ENCODE results near the gene TENM3.
"Not testable (repeated sequence)": the region's sequence is repeated elsewhere in the genome, so short reads cannot be mapped to it uniquely, and the experiment has no call there.

Gene TENM3

DNA sequence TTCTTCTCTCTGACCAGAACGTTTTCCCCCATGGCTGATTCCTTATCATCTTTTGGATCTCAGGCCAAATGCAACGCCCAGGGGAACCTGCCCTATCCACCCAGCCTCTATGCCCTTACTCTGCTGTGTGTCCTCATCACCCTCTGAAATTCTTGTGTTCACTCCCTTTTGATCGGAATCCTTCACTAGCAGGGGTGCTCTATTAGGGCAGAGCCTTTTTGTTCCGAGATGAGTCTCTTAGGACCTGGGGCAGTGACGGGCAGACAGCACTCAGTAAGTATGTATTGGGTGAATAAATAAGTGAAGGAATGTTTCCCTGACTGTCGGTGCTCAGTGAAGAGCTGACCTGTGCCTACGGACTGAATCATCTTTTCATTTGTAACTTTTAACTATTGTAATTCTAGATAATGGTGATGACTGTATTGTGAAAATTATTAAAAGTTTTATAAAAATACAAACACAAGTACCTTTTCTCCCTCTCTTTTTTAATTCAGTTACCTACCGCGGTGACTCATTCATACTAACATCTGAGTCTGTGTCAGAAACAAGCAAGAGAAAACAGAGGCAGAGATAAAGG is 4.8 kb upstream of the TENM3 start:
- Mint-ChIP-seq H3K27ac (peak overlapping the region in 1 of 2 donors; percentile 17), H3K4me1 (no peaks in the 10 kb centered on the region), H3K27me3 (no peaks in the 10 kb centered on the region), H3K9me3 (peaks cover 4 to 10% of the 10 kb centered on the region in 2 donors), H3K4me3 (no peak overlapping the region)
- ATAC-seq (no peak), DNase-seq (no peak)

GRCh38 chr4:182240161-182241130 is 2.8 kb upstream of the TENM3 start:
- Mint-ChIP-seq H3K9me3 (peaks cover 4 to 12% of the 10 kb centered on the region in 2 donors), H3K27me3 (peaks cover 7% of the 10 kb centered on the region), H3K4me3 (no peak overlapping the region), H3K4me1 (no peaks in the 10 kb centered on the region), H3K27ac (no peak overlapping the region)
- no peak for DNase-seq
- no peak for ATAC-seq

- ATAC-seq, DNase-seq, H3K4me3 Mint-ChIP-seq, H3K4me1 Mint-ChIP-seq, H3K27ac Mint-ChIP-seq: not testable (repeated sequence)
- Mint-ChIP-seq H3K9me3 (peaks cover 12 to 24% of the 10 kb centered on the region in 2 donors), H3K27me3 (peaks cover 24% of the 10 kb centered on the region)
Measured at GRCh38 chr4:182242260-182242659, 942 bp upstream of the TENM3 start.

- H3K27me3 Mint-ChIP-seq, result peaks cover 24% of the 10 kb centered on the region
- no peaks in the 10 kb centered on the region for H3K4me1 Mint-ChIP-seq
- peaks cover 12 to 24% of the 10 kb centered on the region in 2 donors for H3K9me3 Mint-ChIP-seq
- no peak overlapping the region for H3K27ac Mint-ChIP-seq
- no peak overlapping the region for H3K4me3 Mint-ChIP-seq
- ATAC-seq (no peak), DNase-seq (no peak)
Measured at GRCh38 chr4:182242787-182243186, 415 bp upstream of the TENM3 start.

DNA sequence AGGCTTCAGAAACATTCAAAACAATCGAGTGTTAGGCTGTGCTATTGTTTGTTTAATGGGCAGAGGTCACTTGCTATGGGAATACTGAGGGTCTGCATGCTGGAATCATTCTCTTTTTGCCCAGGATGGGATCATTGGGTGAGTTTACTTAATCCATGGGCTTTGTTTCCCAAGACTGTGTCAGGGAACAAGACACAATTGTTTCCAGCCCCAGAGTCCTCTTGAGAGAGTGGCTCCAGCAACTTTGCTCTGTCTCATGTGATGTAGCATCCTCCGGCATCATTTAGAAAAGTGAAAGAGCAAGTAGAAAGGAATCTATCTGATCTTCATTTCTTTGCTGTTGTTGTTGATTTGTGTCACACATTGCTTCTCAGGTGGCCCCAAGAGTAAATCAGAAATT is 1.8 kb downstream of the TENM3 start:
- H3K4me3 Mint-ChIP-seq, result no peak overlapping the region
- DNase-seq, result no peak
- H3K27ac Mint-ChIP-seq, result no peak overlapping the region
- ATAC-seq, result no peak
- no peaks in the 10 kb centered on the region for H3K4me1 Mint-ChIP-seq
- peaks cover 12 to 24% of the 10 kb centered on the region in 2 donors for H3K9me3 Mint-ChIP-seq
- peaks cover 24% of the 10 kb centered on the region for H3K27me3 Mint-ChIP-seq

- H3K27ac Mint-ChIP-seq, result no peak overlapping the region
- DNase-seq, result no peak
- peaks cover 12 to 24% of the 10 kb centered on the region in 2 donors for H3K9me3 Mint-ChIP-seq
- no peak for ATAC-seq
- H3K27me3 Mint-ChIP-seq, result peaks cover 24% of the 10 kb centered on the region
- H3K4me3 Mint-ChIP-seq, result no peak overlapping the region
- H3K4me1 Mint-ChIP-seq, result no peaks in the 10 kb centered on the region
Measured at GRCh38 chr4:182245541-182246215, 2.5 kb downstream of the TENM3 start.

DNA sequence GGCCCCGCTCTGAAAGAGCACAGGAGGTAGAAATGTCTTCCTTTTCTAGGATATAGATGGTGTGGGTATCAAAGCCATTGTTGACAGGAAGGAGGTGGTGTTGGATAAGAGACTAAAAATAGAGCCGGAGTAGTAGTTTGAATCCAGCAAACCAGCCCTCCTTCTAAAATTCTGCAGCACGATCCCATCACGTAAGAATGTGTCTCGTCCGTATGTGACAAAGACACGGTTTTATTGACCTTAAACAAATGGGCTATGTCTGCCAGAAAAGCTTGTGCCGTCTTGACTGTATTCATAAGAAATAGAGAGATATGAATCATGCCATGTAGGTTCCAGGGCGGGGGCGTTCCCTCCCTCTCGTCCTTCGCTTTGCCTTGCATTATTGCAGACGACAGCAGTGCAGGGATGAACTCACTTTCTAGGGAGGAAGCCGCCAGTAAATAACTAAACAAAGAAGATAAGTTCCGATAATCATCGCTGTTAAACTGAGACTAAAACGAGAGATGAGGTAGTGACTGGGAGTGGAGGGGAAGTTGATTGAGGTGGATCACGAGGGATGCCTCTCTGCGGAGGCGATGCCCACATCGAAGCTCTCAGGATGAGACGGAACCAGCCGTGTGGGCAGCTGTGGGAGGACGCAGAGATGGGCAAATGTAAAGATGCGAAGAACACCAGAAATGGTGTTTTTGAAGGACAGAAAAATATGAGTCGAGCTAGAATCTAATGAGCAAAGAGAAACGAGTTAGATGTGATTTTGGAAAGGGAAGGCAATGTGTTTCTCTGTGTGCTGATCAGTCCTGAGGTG is 3.4 kb downstream of the TENM3 start:
- ATAC-seq, result no peak
- no peak overlapping the region for H3K27ac Mint-ChIP-seq
- H3K27me3 Mint-ChIP-seq, result peaks cover 24% of the 10 kb centered on the region
- H3K4me1 Mint-ChIP-seq, result no peaks in the 10 kb centered on the region
- H3K9me3 Mint-ChIP-seq, result peaks cover 12 to 24% of the 10 kb centered on the region in 2 donors
- DNase-seq, result no peak
- no peak overlapping the region for H3K4me3 Mint-ChIP-seq

DNA sequence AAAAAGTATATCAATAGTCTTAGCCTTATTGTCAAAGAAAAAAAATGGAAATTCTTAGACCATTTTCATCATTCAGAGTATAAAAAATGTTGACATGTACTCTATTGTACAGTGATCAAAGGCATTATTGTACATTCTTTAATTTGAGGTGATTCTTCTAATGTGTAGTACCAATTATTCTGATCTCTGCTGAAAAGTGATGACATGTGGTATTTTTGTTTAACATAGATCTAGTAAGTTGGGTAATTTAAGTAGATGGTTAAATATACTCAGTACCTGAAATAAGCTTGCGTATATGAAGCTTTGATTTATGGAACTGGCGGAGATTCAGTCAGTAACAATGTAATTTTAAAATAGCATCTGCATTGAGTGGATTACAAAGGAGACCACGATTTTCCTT is 5.1 kb downstream of the TENM3 start:
- no peak for DNase-seq
- Mint-ChIP-seq H3K4me3 (no peak overlapping the region), H3K9me3 (peaks cover 7 to 16% of the 10 kb centered on the region in 2 donors), H3K4me1 (no peaks in the 10 kb centered on the region), H3K27ac (no peak overlapping the region), H3K27me3 (peaks cover 24% of the 10 kb centered on the region)
- ATAC-seq, result no peak

DNA sequence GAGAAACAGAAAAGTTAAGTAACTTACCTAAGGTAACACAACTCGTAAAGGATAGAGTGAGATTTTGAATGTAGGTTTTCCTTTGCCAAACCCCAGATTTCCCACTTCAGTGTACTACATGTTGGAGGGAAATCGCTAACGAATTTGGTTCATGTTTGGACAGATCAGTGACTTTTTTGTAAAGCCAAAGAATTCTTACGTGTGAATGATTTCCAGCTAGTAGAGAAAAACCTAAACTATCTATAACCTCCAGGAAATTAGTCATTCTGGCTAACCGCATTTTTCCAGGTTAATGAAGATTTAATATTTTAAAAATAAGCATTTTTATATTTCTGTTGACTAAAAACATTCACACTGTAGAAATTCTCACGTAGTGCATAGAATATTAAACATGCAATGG is 7.2 kb downstream of the TENM3 start:
- Mint-ChIP-seq H3K4me3 (no peak overlapping the region), H3K4me1 (no peaks in the 10 kb centered on the region), H3K9me3 (peaks cover 7 to 12% of the 10 kb centered on the region in 2 donors), H3K27ac (no peak overlapping the region), H3K27me3 (peaks cover 16% of the 10 kb centered on the region)
- ATAC-seq (no peak), DNase-seq (no peak)

- H3K27me3 Mint-ChIP-seq, result peaks cover 11% of the 10 kb centered on the region
- H3K4me3 Mint-ChIP-seq, result no peak overlapping the region
- H3K27ac Mint-ChIP-seq, result no peak overlapping the region
- peaks cover 7 to 10% of the 10 kb centered on the region in 2 donors for H3K9me3 Mint-ChIP-seq
- DNase-seq (no peak), ATAC-seq (no peak)
- H3K4me1 Mint-ChIP-seq, result no peaks in the 10 kb centered on the region
Measured at GRCh38 chr4:182251116-182251515, 7.9 kb downstream of the TENM3 start.

DNA sequence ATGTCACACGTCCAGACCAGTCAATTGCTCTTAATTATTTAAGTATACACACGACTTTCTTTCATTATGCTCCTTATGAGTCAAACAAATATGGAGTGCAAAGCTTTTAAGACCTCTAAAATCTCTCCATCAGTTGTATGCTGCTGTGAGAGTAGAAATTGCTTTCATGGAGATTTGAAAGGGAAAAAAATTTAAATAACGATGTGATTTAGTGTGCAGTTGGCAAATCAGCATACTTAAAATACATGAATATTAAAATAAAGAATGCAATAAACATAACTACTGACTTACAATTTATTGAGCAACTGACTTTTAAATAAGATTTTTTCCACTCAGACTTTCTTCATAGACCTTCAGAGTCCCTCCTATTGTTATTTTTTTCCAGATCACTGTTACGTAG is 9.0 kb downstream of the TENM3 start:
- ATAC-seq (no peak), DNase-seq (no peak)
- H3K27me3 Mint-ChIP-seq, result no peaks in the 10 kb centered on the region
- H3K4me3 Mint-ChIP-seq, result no peak overlapping the region
- no peaks in the 10 kb centered on the region for H3K4me1 Mint-ChIP-seq
- peaks cover 0 to 2% of the 10 kb centered on the region in 2 donors for H3K9me3 Mint-ChIP-seq
- no peak overlapping the region for H3K27ac Mint-ChIP-seq

DNA sequence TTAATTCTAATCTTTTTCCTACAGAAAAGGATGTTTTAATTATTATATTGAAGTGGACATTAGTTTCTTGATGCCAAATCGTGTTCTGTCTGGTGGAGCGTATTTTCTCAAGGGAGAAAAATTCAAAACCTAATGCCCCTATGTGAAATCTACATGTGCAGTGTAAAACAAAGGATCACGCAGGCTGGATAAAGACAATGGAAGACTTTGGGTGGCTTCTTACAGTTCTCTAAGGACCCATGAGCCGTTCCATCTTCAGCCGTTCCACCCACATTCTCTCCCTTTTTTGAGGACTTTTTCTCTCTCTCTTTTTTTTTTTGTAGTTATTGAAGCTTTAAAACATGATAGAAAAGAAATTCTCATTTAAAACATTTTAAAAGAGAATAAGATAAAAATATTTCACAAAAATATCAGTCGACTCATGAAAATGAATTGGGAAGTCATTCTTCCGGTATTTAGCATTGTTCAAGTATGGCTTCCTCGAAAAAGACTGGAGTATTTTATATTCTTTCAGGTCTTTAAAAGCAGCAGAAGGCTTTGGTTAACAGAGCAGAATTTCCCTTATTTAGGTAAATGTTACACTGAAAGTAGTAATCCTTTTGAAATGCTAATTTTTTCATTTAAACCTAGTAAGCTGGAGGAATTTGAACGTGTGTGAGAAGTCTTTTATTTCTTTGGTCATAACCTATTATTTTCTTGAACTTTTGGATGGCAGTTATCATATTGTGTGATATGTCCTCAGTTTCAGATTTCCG is 11.0 kb downstream of the TENM3 start:
- no peak for ATAC-seq
- H3K9me3 Mint-ChIP-seq, result peaks cover 0 to 5% of the 10 kb centered on the region in 2 donors
- H3K4me3 Mint-ChIP-seq, result no peak overlapping the region
- H3K27ac Mint-ChIP-seq, result no peak overlapping the region
- DNase-seq, result no peak
- no peaks in the 10 kb centered on the region for H3K4me1 Mint-ChIP-seq
- H3K27me3 Mint-ChIP-seq, result no peaks in the 10 kb centered on the region

- DNase-seq (no peak), ATAC-seq (no peak)
- Mint-ChIP-seq H3K27ac (no peak overlapping the region), H3K4me3 (no peak overlapping the region), H3K9me3 (peaks cover 0 to 5% of the 10 kb centered on the region in 2 donors), H3K4me1 (no peaks in the 10 kb centered on the region), H3K27me3 (no peaks in the 10 kb centered on the region)
Measured at GRCh38 chr4:182255441-182256190, 12.4 kb downstream of the TENM3 start.

DNA sequence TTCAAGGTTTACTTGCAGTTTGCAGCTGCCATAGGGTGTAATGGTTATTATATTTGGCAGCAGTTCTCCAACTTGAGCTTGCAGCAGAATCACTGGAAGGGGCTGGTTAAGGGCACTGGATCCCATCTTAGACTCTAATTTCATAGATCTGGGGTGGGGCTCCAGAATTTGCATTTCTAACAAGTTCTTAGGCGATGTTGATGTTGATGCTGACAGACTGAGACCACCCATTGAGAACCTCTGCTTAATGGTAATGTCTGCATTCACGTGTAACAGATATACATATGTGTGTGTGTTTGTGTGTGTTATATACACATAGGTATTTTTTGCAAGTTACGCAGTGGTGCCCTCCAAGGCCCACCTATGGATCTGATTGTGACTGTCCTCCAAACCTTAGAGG is 13.8 kb downstream of the TENM3 start:
- no peaks in the 10 kb centered on the region for H3K27me3 Mint-ChIP-seq
- DNase-seq (no peak), ATAC-seq (no peak)
- H3K9me3 Mint-ChIP-seq, result peaks cover 0 to 5% of the 10 kb centered on the region in 2 donors
- no peak overlapping the region for H3K4me3 Mint-ChIP-seq
- no peaks in the 10 kb centered on the region for H3K4me1 Mint-ChIP-seq
- no peak overlapping the region for H3K27ac Mint-ChIP-seq

All from stimulated activated naive CD8-positive, alpha-beta T cell treated with anti-CD3 and anti-CD28 coated beads, Interleukin-15, amount 100 ng/mL, for 72 hours (primary cell).